ENCODE measurements around the gene NRM. TPM values are rescaled to one million over a fixed set of nuclear protein-coding genes. Genes with fewer than 3 reads are reported as not detected.
A peak's percentile ranks its signal among the peaks of the same experiment; 100 is the strongest.
"Not testable (repeated sequence)": the region's sequence is repeated elsewhere in the genome, so short reads cannot be mapped to it uniquely, and the experiment has no call there.

NRM gene
- total RNA-seq, 1 donor from 2014 or later, result 4.3 TPM

- DNase-seq (ENCODE audit: low spot score), result no peak
- intact Hi-C loops (cut with DNase I), result loop anchor here (1.0 to 5.0 kb wide), 3 partner anchors 42 to 202 kb away; partner anchors contain the start of gene DDR1
Measured at GRCh38 chr6:30679765-30680535, 10.8 kb downstream of the NRM start.

DNA sequence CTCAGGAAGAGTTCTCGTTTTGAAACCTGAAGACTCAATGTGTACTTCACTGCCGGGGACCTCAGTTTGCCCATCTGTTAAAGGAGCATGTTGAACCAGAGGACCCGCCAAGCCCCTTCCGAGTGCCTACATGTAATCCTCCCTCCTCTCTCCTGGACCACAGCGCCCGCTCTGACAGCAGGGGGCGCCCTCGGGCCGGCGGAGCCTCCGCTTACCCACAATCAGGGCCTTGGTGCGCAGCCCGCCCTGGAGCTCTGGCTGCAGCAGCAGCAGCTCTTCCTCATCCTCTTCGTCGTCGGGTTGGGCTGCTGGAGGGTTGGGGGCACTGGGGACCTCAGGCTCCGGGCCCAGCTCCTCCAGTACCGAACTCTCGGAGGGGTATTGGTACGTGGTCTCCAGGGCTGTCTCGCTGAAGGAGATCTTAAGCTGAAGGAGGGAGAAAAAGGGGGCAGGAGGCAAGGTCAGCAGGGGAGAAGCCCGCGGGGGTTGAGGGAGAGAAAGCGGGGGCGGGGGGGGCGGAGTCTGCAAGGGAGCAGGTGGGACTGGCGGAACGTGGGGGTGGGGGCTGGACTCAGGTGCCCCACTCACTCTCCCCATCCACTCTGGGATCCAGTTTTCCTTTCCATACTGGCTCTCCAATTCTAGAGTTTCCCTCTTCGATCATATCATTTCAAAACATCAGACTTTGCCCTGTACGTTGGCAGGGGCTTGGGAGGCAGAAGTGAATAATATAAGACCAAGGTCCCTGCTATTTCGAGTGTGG lies 11.6 kb downstream of the NRM start:
- peak; percentile 96 for DNase-seq (ENCODE audit: low spot score)
- intact Hi-C loops (cut with DNase I), result loop anchor here (1.0 to 5.0 kb wide), 2 partner anchors 43 to 203 kb away; partner anchors contain the start of gene DDR1

DNA sequence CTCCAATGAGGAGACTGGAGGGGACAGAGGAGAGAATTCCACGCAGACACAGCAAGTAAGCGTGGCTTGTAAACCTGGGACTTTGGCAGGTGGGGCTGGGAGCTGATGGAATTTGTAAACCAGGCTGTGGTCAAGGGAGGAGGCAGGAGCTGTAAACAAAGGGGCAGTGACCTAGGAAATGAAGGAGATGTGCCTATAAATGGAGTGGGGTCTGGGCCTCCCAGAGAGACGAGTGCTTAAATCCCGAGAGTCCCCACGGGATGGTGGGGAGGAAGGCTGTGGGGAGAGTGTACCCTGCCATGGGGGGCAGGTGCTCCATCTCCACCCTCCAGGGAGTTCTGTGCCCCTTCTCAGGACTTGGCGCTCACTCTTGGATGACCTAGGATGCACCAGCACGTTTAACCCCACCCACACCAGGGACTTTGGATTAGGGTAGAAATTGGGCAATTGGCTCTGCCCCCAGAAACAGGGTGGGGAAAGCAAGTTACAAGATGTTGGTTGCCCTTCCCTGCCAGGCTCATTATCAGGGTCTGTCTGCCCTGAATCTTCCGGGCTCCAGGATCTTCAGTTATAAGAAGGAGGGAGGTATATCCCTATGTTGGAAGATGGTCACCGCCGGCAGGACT lies 14.0 kb downstream of the NRM start:
- DNase-seq (ENCODE audit: low spot score), result no peak
- intact Hi-C loops (cut with DNase I), result loop anchor here (5.0 kb wide), 1 partner anchor 206 kb away; the partner anchor contains the start of gene DDR1

- intact Hi-C loops (cut with DNase I), result loop anchor here (5.0 kb wide), 1 partner anchor 45 kb away; the partner anchor contains the start of gene ATAT1
- DNase-seq (ENCODE audit: low spot score), result peak; percentile 98
Measured at GRCh38 chr6:30672445-30673253, 18.1 kb downstream of the NRM start, which contains the start of gene DHX16. TSS of gene DHX16 (minus strand) at chr6:30673006. CDS start at chr6:30672841, 165 bp downstream.

- intact Hi-C loops (cut with DNase I), result loop anchor here (2.0 to 5.0 kb wide), 2 partner anchors 22 to 44 kb away; partner anchors contain the start of gene ATAT1
- DNase-seq (ENCODE audit: low spot score), result no peak
Measured at GRCh38 chr6:30670760-30671527, 19.8 kb downstream of the NRM start.

DNA sequence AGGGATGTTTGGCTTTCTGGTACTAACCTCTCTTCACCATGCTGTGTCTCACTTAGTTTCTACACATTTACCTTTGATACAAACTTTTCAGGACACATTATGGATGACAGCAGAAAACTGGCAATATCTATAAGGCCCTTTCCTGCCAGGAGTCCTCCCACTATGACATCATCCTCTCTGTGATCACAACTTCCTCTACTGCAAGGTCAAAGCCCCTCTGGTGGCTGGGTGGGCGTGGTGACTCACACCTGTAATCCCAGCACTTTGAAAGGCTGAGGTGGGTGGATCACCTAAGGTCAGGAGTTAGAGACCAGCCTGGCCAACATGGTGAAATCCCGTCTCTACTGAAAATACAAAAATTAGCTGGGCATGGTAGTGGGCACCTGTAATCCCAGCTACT lies 24.5 kb downstream of the NRM start:
- intact Hi-C loops (cut with DNase I); DNase-seq (ENCODE audit: low spot score): not testable (repeated sequence)

DNA sequence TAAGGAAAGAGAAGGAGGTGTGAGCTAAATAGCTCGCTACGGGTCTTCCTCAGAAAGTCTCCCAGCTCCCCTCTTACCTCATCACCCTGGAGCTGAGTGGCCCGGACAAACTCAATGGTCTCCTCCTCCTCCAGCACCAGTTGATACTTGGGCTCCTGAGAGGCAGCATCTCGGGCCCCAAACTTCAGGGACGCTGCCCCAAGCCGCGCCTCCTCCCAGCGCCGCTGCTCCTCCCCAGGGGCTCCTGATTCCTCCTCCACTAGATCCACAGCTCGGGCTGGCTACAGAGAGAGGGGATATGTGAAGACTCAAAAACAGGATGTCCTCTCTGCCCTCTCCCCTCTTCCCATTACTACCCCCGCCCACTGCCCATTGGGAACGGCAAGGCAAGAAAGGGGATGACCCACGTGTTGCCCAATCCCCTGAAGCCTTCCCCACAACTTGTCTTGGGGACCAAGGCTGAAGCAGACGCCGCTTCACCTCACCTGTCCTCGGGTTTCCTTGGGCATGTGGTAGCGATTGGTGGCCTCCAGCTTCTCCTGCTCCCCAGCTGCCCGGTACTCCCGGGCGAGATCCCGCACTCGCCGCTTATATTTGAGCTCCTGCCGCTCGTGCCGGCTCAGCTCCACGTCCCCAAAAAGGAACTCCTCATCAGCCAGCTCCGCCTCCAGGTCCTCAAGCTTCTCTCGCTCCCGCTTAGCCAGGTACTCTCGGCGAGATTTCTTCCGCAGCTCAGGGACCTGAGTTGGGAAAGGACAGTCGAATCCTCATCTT lies 25.6 kb downstream of the NRM start:
- intact Hi-C loops (cut with DNase I), result no loop called here
- DNase-seq (ENCODE audit: low spot score), result no peak

- intact Hi-C loops (cut with DNase I); DNase-seq (ENCODE audit: low spot score): not testable (repeated sequence)
Measured at GRCh38 chr6:30657922-30658321, 32.9 kb downstream of the NRM start.

DNA sequence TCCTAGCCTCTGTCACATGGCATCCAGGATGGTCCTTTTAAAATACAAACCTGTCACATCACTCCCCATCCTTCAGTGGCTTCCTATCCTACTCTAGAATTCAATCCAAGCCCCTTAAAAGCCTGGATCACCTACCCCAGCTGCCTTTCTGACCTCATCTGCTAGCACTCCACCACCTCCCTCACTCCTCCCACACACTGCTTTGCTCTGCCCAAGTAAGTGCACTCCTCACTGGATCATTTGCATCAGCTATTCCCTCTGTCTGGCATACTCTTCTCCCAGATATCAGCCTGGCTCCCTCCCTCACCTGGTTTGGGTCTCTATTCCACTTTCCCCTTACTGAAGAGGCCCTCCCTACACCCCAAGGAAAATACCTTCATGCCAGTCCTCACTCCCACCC lies 33.3 kb downstream of the NRM start:
- intact Hi-C loops (cut with DNase I), result no loop called here
- no peak for DNase-seq (ENCODE audit: low spot score)

DNA sequence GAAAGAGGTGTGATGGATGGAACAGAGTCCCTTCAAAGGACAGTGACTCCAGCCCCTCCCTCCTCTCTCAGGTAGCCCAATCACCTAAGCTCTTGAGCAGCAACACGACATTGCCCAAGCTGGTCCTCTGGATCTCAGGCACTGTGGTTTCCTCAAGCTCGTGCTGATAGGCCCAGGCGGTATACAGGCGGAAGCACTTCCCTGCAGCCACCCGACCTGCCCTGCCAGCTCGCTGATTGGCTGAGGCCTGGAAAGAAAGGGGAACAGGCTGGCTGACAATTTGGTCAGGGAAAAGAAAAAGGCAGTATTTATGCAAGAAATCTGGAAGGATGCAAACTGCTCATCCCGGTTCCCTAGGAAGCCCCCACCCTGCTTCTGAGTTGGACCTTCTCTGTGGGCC lies 34.3 kb downstream of the NRM start:
- no peak for DNase-seq (ENCODE audit: low spot score)
- intact Hi-C loops (cut with DNase I), result no loop called here

DNA sequence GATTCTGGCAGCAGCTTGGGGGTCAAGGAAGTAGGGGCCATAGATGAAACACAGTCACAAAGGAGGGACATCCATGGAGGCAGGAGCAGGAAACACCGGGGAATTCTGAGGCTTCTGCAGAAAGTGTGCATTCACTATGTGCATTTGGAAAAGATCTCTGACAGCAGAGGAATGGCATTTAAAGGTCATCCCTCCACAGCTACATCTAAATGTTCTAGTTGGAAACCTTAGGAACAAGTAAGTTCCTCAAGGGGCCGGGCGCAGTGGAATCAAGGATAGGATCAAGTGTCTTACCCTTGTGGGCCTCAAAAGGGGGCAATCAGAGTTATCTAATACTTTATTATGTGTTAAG lies 35.1 kb downstream of the NRM start:
- intact Hi-C loops (cut with DNase I), result no loop called here
- DNase-seq (ENCODE audit: low spot score), result no peak

DNA sequence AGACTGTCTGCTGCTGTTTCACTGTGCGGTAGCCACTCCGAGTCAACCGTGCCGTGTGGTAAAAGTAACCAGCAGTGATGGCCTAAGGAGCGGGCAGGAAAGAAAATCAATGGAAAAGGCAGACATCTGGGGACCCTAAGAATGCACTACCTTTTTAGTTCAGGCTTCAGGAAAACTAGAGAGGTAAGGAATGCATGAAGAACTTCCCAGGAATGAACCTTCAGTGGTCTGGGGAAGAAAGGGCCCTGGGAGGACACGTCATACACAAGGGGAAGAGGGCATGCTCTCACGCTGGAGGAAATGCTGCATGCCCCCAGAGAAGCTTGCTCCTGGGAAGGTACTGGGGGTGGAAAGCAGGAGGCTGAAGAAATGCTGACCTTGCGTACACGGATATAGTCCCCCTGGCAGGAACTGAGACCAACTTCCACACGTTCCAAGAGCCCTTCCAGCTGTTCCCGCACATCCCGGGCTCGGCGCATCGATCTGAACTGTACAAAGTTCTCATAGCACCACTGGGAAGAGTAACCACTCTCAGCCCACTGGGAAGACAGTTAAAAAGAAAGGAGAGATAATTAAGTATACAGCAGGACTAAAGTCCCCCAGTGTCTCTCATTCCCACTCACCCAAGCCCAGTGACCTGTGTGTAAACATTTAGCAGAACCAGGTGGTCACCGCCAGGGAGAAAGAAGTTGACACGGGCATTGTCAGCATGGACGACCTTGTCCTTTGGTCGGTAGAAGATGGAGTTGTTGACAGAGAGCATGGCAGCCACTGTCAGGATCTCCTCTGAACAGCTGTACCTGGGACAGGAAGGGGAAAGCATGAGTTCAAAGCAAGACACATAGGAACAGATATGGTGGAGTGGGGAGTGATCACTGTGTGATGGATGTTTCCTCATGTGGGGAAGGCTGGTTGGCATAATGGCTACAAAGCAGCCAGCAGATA lies 35.7 kb downstream of the NRM start:
- no peak for DNase-seq (ENCODE audit: low spot score)
- intact Hi-C loops (cut with DNase I), result no loop called here

DNA sequence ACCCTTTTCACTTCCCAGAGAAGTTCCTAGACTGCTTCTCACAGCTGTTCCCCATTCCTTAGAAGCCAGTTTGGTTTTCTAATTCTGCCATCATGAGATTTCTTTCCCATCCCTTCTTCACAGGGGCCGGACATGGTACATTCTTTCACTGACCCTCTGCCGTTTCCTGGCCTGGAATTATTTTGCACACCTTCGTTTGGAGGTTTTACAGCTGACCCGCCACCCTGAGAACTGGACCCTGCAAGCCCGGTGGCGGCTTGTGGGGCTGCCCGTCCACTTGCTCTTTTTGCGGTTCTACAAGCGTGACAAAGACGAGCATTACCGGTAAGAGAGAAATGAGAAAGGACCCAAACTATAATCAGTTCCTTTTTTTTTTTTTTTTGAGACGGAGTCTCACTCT lies 39.6 kb downstream of the NRM start:
- intact Hi-C loops (cut with DNase I), result no loop called here
- DNase-seq (ENCODE audit: low spot score), result no peak

DNA sequence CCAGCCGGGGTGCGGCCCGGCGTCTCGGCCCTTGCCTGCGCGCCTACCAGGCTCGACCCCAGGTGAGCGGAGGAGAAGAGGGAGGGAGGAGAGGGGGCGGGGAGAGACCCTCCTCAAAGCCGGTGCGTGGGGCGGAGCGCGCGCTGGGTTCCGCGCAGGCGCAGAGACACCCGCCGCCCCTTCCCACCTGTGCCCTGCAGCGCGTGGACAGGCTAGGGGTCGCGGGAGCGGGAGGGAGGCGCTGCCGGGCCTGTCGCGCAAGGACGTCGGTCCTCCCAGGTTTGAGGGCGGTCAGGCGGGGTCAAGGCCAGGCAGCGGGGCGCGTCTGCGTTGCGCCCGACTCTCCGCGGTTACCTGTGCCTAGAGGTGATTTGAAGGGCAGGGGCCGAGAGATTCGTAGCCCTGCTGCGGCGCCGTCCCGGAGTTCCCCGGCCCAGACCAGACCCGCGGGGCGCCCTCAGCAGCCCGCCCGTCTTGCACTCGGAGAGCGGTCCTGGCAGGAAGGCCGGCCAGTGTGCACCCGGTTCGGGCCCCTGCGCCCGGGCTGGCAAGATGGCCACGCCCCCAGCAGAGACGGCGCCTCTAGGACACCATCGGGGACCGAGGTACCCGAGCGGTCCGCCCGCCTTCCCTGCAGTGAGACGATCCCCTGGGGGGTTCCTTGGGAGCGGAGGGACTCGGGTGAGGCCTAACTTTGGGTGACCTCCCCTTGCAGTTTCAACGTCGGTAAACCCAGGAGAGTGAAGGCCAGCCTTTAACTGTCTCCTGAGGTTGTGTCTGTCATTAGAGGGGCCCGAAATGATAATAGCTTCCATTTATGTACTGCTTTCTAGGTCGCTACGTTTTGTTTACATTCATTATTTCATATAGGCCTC lies 43.3 kb downstream of the NRM start:
- intact Hi-C loops (cut with DNase I), result loop anchor here (2.0 kb wide), 1 partner anchor 23 kb away; no protein-coding TSS in a partner anchor
- peak; percentile 86 for DNase-seq (ENCODE audit: low spot score)

DNA sequence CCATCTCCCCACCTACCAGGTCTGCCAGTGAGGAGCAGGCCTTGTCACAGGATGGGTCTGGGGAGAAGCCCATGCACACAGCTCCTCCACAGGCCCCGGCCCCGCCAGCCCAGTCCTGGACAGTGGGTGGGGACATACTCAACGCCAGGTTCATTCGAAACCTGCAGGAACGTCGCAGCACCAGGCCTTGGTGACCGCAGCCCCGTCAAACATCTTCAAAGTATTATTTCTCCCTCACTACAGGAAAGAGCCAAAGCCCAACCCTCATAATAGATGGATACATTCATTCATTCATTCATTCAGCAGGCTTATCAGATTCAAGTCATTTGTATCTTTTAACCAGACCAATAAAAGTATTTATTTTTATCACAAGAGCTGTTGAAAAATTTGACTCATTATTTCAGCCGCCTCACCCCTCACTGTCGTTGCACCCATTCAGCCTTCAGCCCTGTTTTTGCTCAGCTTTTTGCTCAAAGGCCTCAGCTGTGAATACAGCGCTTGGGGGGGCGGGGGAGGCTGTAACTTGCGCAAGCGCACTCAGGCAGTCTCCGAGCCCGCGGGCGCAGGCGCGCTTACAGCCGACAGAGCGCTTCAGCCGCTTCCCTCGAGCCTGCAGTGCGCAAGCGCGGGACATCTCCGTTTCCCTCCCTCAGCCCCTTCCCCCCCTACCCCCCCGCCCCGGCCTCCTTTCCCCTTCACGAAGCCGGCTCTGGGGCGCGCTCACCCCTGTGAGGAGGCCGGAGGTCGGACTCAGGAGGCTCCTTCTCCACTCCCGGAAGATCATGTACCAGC lies 44.1 kb downstream of the NRM start, which contains the start of gene C6orf136:
Gene C6orf136, plus strand, starts transcription at position 684 of the 792 bp plus-strand sequence. Its CDS starts 99 bp downstream, at position 783.
- DNase-seq (ENCODE audit: low spot score), result peak; percentile 97
- intact Hi-C loops (cut with DNase I), result no loop called here
